NCI-H1694 (cell line): Measurements from ENCODE around the gene TAS2R1.

Experiments used
- DNase-seq: peaks from one replicate; lab custom pipeline; 2025; lab: John Stamatoyannopoulos, UW

TAS2R1 gene

GRCh38 chr5:9630251-9630650 is at the start of gene TAS2R1:
TAS2R1 (minus strand) TSS chr5:9630351; CDS start chr5:9630032, 319 bp downstream.
- DNase-seq, result no peak

GRCh38 chr5:9670371-9670770 is 40.2 kb upstream of the TAS2R1 start:
- no peak for DNase-seq

- DNase-seq, result no peak
Measured at GRCh38 chr5:9667906-9668305, 37.8 kb upstream of the TAS2R1 start.

DNA sequence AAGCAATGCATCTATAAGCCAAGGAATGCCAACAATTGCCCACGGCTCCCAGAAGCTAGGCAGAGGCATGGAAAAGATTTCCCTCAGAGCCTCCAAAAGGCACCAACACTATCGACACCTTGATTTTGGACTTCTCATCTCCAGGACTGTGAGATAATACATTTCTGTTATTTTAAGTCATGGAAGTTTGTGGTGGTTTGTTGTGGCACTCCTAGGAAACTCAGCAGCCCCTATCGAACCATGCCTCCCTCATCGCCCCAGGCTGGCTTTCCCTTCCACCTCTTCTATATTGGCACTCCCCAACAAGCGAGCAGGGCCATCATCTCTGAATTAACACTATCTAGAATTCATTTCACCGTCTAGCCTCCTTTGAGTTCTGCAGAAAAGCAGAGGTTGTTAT is 33.7 kb upstream of the TAS2R1 start:
- DNase-seq, result no peak

DNA sequence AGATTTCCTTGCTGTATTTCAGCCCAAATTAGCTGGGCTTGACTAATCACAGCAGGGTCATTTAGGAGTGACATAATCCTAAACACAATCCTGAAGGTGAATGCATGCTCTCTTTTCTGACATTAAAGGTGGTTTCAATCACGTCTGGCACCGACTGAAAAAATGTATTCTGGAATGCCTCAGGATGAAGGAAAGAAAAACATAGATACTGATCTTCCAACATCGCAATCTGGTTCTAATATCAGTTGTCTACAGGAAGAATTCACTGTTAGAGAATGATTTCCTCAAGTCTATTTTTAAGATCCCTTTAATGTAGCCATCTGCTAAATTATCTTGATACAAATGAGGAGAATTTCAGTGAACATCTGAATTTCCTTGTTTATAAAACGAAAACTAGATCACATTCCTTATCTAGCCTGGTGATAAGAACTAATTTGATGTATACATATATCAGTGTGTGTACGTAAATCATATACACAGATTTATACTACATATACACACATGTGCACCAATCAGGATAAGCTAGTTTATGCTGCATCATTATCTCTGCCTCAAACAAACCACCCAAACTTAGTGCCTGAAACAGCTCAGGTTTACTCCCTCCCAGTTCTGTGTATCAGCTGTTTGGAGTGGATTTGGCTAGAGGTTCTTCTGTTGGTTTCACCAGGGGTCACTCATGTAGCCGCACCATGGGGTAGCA is 31.3 kb upstream of the TAS2R1 start:
- no peak for DNase-seq

- no peak for DNase-seq
Measured at GRCh38 chr5:9658706-9659105, 28.6 kb upstream of the TAS2R1 start.

DNA sequence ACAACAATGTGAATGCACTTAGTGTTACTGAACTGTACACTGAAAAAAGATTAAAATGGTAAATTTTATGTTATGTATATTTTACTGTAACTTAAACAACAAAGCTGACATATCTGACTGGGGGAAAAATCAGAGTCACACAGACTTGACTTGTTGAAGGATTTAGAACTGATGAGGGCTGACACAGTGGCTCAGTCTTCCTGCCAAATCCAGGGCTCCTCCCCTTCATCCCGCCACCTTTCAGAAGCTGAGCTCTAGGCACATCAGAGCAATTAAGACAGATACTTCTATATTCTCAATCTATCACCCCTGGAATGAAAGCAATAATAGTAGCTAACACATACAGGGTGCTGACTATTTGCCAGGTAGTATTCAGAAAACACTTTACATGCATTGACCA is 27.7 kb upstream of the TAS2R1 start:
- DNase-seq, result no peak

GRCh38 chr5:9655641-9656040 is 25.5 kb upstream of the TAS2R1 start:
- no peak for DNase-seq

- DNase-seq, result no peak
Measured at GRCh38 chr5:9654886-9655285, 24.7 kb upstream of the TAS2R1 start.

DNA sequence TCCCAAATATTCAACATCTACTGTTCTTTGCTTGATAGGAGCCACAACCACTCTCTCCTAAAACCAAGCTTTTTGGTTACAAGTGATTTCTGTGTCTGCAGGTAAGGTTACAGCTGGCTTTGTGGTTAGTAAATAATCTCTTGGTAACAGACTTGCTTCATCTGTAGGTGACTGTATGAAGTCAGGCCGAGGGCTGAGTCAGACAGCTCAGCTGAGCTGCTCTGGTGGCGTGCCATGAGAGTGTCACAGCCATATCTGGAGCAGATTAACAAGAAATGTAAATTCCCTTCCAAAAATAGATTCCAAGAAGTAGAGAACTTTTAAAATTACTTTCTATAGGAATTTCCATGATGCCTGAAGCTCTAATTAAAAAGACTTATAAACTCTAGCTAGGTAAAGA is 23.7 kb upstream of the TAS2R1 start:
- no peak for DNase-seq

GRCh38 chr5:9653061-9653460 is 22.9 kb upstream of the TAS2R1 start:
- DNase-seq, result no peak

DNA sequence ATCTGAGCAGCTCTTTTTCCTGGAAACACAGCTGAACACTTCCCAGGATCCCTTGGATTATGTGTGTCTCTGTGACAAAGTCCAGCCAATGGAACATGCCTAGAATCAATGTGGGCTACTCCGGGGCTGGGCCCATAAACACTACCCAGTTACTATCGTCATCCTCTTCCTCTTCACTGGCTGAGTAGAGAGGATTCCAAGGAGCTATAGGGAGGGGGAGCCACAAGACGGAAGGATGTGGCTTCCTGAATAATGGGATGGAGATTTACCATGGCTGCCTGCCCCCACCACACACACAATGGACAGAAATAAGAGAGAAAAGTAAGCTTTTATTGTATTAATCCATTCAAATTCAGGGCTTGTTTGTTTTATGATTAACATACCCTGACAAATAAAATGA is 22.1 kb upstream of the TAS2R1 start:
- no peak for DNase-seq

DNA sequence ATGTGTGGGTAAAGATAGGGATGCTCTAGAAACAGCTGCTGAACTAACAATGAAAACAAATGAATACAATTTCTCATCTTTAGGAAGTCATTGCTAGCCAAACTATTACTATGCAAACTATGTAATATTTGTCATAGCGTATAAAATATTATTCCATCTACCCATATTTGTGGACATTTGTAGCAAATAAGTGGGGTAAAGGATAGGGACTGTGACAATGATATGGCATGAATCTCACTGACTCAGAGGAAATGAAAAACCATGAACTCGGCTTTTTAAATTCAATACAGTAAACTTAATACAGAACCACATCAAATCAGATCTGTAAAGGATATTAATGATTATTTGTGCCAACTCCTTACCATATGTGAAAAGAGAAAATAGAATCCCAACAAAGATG is 16.7 kb upstream of the TAS2R1 start:
- no peak for DNase-seq

- DNase-seq, result no peak
Measured at GRCh38 chr5:9644630-9645029, 14.5 kb upstream of the TAS2R1 start.

DNA sequence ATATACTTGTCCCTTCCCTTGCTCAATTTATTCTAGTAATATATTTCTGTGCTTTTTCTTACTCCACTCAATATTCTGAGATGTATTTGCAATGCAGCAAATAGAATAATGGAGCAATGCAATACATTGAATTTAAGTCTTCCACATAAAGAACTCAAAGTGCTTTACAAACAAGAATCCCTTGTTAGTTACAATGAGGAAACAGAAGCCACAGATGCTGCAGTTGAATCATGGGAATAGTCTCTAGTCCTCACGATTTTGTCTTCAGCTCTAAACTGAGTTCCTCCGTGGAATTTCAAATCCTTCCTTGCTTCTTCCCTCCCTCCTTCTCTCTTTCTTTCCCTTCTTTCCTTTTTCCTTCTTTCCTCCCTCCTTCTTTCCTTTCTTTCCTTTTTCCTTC is 12.5 kb upstream of the TAS2R1 start:
- no peak for DNase-seq

- DNase-seq, result no peak
Measured at GRCh38 chr5:9641806-9642355, 11.7 kb upstream of the TAS2R1 start.

- DNase-seq, result no peak
Measured at GRCh38 chr5:9632495-9632894, 2.3 kb upstream of the TAS2R1 start.

DNA sequence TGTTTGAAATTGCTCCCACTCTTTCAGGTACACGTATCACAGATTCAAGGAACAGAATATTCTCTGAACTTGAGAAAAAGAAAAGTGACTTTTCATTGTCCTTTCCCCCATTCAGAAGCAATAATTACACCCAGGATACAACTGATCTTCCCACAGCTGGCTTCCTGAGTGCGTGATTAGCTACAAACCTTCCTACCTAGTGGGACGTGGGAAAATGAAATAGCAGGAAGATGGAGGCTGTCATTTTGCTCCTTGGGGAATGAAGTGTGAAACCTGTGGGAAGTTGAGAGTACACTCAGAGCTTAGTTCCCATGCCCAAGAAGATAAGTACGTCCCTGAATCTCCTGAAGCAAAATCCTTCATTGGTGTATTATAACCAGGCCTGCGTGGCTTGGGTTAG is 2.6 kb downstream of the TAS2R1 start:
- DNase-seq, result no peak

- DNase-seq, result no peak
Measured at GRCh38 chr5:9626955-9627354, 3.2 kb downstream of the TAS2R1 start.

GRCh38 chr5:9625731-9626130 is 4.4 kb downstream of the TAS2R1 start:
- no peak for DNase-seq

DNA sequence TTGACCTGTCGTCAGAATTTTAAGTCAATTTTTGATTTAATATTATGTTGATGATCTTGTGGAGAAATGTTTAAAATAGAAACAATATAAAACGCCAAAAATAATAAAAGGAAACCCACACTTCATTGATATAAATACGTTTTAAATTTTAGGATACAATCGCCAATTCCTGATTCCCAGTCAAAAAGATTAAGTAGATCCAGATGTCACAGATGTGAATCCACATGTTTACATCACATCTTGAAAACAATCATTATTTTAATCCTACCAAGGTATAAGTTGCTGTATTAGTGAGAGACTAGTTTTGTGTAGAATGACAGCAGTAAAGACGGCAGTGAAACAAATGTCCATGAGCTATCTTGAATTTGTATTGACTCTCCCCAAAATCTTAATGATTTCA is 4.9 kb downstream of the TAS2R1 start:
- DNase-seq, result no peak

DNA sequence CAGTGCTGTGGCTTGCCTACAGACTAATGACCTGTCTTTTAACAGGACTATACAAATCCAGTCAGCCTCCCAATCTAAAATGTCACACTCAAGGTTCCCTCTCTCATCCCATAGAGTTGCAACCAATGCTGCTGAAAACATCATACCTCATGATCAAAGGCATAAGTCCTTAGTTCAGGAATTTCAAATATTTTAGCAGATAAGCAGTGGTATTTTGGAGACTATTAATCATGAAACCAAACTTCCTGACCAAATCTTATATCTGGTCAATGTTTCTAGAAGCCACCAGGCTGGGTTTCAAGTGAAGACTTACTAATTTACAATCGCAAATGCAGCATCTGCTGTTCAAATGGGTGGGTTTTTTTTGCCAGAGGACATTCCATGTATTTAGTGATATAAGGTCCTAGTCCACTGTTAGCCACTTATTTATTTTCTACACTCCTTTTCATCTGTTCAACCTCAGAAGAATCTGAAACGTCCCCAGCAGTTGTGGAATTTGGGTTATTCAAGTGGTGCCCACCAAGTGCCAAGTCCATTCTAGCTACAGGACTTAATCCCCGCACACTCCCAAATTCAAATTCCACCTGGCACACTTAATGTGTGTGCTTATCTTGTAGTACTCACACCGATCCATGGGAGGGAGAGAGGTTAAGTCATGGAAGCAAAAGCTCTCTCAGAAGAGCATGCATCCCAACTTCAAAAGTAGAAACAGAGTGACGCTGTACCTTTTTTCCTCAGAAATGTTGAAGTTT is 5.8 kb downstream of the TAS2R1 start:
- no peak for DNase-seq

DNA sequence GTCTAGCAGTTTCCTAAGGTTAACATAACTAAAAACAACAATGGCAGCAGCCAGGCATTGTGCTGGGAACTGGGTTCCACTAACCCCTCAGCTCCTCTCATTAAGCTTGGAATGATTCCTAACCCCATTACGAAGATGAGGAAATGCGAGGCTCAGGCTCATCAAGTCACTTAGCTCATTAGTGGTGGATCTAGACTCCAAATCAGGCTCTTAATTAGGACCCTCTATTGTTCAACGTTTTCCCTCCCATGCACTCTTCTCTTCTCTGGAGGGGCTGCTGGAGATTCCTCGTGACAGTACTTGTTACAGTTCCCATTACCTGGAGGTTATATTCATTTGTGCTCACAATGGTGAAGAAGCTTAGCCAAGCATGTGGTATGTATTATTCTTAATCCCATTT is 6.5 kb downstream of the TAS2R1 start:
- DNase-seq, result no peak
